ENCODE data around the gene NPAS3.

NPAS3 gene

GRCh38 chr14:33464254-33464962, 525.7 kb downstream of the NPAS3 start:
- in situ Hi-C loops (cut with MboI; ENCODE audit: low sequenced_read_pairs): no loop called here

GRCh38 chr14:33465846-33466700, 527.4 kb downstream of the NPAS3 start:
- in situ Hi-C loops (cut with MboI; ENCODE audit: low sequenced_read_pairs): no loop called here

GRCh38 chr14:33467971-33468370, 529.3 kb downstream of the NPAS3 start:
- in situ Hi-C loops (cut with MboI; ENCODE audit: low sequenced_read_pairs): no loop called here

GRCh38 chr14:33469898-33470297, 531.2 kb downstream of the NPAS3 start:
- in situ Hi-C loops (cut with MboI; ENCODE audit: low sequenced_read_pairs): no loop called here

- in situ Hi-C loops (cut with MboI; ENCODE audit: low sequenced_read_pairs): no loop called here
Observed at GRCh38 chr14:33471776-33472175, 533.1 kb downstream of the NPAS3 start.

GRCh38 chr14:33475623-33476022, 536.9 kb downstream of the NPAS3 start:
- in situ Hi-C loops (cut with MboI; ENCODE audit: low sequenced_read_pairs): no loop called here

GRCh38 chr14:33477797-33478196, 539.1 kb downstream of the NPAS3 start:
- in situ Hi-C loops (cut with MboI; ENCODE audit: low sequenced_read_pairs): no loop called here

GRCh38 chr14:33480071-33480886, 541.6 kb downstream of the NPAS3 start:
- in situ Hi-C loops (cut with MboI; ENCODE audit: low sequenced_read_pairs): no loop called here

- in situ Hi-C loops (cut with MboI; ENCODE audit: low sequenced_read_pairs): no loop called here
Observed at GRCh38 chr14:33480887-33481184, 542.2 kb downstream of the NPAS3 start.

- in situ Hi-C loops (cut with MboI; ENCODE audit: low sequenced_read_pairs): no loop called here
Observed at GRCh38 chr14:33483110-33483509, 544.4 kb downstream of the NPAS3 start.

- in situ Hi-C loops (cut with MboI; ENCODE audit: low sequenced_read_pairs): no loop called here
Observed at GRCh38 chr14:33483541-33483940, 544.9 kb downstream of the NPAS3 start.

GRCh38 chr14:33484264-33484663, 545.6 kb downstream of the NPAS3 start:
- in situ Hi-C loops (cut with MboI; ENCODE audit: low sequenced_read_pairs): no loop called here

GRCh38 chr14:33486332-33486890, 547.7 kb downstream of the NPAS3 start:
- in situ Hi-C loops (cut with MboI; ENCODE audit: low sequenced_read_pairs): no loop called here

- in situ Hi-C loops (cut with MboI; ENCODE audit: low sequenced_read_pairs): no loop called here
Observed at GRCh38 chr14:33488582-33488981, 549.9 kb downstream of the NPAS3 start.

- in situ Hi-C loops (cut with MboI; ENCODE audit: low sequenced_read_pairs): no loop called here
Observed at GRCh38 chr14:33490555-33490954, 551.9 kb downstream of the NPAS3 start.

- in situ Hi-C loops (cut with MboI; ENCODE audit: low sequenced_read_pairs): no loop called here
Observed at GRCh38 chr14:33491112-33491511, 552.4 kb downstream of the NPAS3 start.

GRCh38 chr14:33492491-33492890, 553.8 kb downstream of the NPAS3 start:
- in situ Hi-C loops (cut with MboI; ENCODE audit: low sequenced_read_pairs): no loop called here

GRCh38 chr14:33493266-33493665, 554.6 kb downstream of the NPAS3 start:
- in situ Hi-C loops (cut with MboI; ENCODE audit: low sequenced_read_pairs): no loop called here

- in situ Hi-C loops (cut with MboI; ENCODE audit: low sequenced_read_pairs): no loop called here
Observed at GRCh38 chr14:33493990-33494389, 555.3 kb downstream of the NPAS3 start.

- in situ Hi-C loops (cut with MboI; ENCODE audit: low sequenced_read_pairs): no loop called here
Observed at GRCh38 chr14:33499687-33500086, 561.0 kb downstream of the NPAS3 start.
